GM21367 (cell line): ENCODE measurements around the gene SEMA4A.
A peak's percentile ranks its signal among the peaks of the same experiment; 100 is the strongest.

Experiments
- ATAC-seq: cut with Tn5 transposase; IDR thresholded peaks from one replicate; pipeline ENCODE4 v1.9.1; 2021; ENCODE audit not compliant: unreplicated experiment

Gene SEMA4A

GRCh38 chr1:156134716-156135435 lies 18.5 kb upstream of the SEMA4A start:
- ATAC-seq = no peak

- ATAC-seq = no peak
Measured at GRCh38 chr1:156135930-156136871, 17.2 kb upstream of the SEMA4A start.

GRCh38 chr1:156136970-156137483 lies 16.4 kb upstream of the SEMA4A start:
- no peak for ATAC-seq

GRCh38 chr1:156138458-156138867 lies 14.9 kb upstream of the SEMA4A start:
- no peak for ATAC-seq

- no peak for ATAC-seq
Measured at GRCh38 chr1:156140879-156141707, 12.3 kb upstream of the SEMA4A start.

GRCh38 chr1:156143765-156144489 lies 9.5 kb upstream of the SEMA4A start:
- ATAC-seq = no peak

- ATAC-seq = no peak
Measured at GRCh38 chr1:156144742-156145141, 8.6 kb upstream of the SEMA4A start.

- ATAC-seq = no peak
Measured at GRCh38 chr1:156145650-156146019, 7.8 kb upstream of the SEMA4A start.

- ATAC-seq = no peak
Measured at GRCh38 chr1:156146020-156146768, 7.2 kb upstream of the SEMA4A start.

GRCh38 chr1:156146769-156147405 lies 6.5 kb upstream of the SEMA4A start:
- no peak for ATAC-seq

- ATAC-seq = no peak
Measured at GRCh38 chr1:156148216-156148615, 5.2 kb upstream of the SEMA4A start.

- peak; percentile 28 for ATAC-seq
Measured at GRCh38 chr1:156149374-156150332, 3.7 kb upstream of the SEMA4A start.

- no peak for ATAC-seq
Measured at GRCh38 chr1:156150333-156151011, 2.9 kb upstream of the SEMA4A start.

GRCh38 chr1:156151093-156151688 lies 2.2 kb upstream of the SEMA4A start:
- no peak for ATAC-seq

GRCh38 chr1:156152628-156153027 lies 757 bp upstream of the SEMA4A start:
- ATAC-seq = no peak

GRCh38 chr1:156154317-156154749 lies 948 bp downstream of the SEMA4A start:
- ATAC-seq = no peak
